HG03196 (cell line): ENCODE measurements around the gene RUNX1.

Source experiments
- ATAC-seq: cut with Tn5 transposase; IDR thresholded peaks from one replicate; pipeline ENCODE4 v1.9.1; 2021; ENCODE audit not compliant: unreplicated experiment

RUNX1 gene

GRCh38 chr21:35017256-35017655 lies 31.8 kb downstream of the RUNX1 start:
- ATAC-seq, result no peak

- ATAC-seq, result no peak
These were observed 32.4 kb downstream of the RUNX1 start for GRCh38 chr21:35016517-35017188.

DNA sequence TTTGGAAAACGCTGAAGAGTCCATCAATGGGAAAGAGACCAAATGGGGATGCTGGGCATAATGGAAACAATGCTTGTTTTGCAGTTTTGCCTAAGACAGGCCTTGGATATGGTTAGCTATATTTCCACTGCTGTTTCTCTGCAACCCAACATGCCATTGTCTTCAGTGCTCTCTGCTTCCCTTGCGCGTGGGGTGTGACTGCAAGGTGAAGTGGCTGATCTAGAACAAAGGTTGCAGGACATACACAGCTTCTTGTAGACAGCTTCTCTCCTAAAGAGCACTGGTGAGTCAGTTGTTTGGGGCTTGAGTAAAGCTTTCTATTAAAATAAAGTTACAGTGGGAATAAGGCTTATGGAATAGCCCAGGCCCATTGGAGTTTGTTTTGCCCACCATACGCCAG lies 33.0 kb downstream of the RUNX1 start:
- ATAC-seq, result no peak

DNA sequence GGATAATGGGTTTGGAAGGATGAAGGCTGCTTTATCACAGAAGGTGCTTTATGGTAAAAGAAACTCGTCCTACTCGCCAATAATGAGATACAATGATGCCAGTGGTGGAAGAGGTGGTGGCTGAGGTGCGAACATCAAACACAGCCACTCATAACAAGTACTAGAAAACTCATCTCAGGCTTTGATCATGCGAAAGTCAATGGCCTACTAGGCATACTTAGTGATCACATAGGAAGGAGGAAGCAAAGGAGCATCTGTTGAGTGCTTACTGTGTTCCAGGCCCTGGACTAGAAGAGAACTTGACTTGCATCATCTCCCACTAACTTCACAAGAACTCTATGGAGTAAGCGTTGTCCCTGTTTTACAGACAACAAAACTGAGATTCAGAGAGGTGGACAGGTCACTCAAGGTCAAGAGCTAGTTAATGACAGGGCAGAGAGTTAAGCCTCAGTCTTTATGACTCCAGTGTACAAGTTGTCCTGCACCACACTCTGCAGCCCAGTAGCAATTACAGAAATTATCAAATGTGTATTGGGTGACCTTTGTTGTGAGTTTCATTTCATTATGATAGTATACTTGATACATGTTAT lies 33.6 kb downstream of the RUNX1 start:
- ATAC-seq, result no peak

GRCh38 chr21:35014302-35015041 lies 34.6 kb downstream of the RUNX1 start:
- ATAC-seq, result no peak

DNA sequence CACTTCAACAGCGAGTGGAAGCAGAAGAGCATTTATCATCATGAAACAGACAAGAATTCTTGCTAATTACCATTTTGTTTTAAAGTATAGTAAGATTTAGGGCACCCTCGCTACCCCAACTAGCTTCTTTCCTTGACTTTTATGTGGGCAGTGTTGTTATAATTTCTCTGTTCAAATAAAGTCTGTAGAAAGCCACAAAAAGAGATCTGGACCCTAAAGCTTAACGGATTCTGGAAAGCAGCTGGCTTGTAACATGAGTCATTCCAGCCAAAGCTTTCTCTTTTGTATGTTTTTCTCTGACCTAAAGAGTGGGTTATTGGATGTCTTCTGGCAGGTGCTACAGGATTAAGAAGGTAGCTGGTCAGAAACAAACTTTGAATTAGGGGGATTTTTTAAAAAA lies 37.4 kb downstream of the RUNX1 start:
- no peak for ATAC-seq

DNA sequence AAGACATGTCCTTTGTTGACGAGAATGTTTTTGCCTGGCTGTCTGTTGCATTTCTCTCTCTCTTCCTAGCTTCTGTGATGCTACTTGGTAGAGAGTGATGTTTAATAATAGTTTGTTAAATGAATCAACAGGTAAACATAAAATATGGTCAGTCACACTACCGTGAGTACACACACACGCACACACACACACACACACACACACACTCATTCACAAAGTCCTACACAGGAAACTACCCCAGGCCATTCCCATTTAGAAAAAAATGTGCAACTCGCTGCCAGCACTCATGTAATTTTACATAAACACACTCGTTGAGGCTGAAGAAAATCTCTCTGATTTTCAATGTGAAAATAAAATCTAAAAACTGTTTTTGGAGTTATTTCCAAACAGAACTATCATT lies 38.7 kb downstream of the RUNX1 start:
- no peak for ATAC-seq

DNA sequence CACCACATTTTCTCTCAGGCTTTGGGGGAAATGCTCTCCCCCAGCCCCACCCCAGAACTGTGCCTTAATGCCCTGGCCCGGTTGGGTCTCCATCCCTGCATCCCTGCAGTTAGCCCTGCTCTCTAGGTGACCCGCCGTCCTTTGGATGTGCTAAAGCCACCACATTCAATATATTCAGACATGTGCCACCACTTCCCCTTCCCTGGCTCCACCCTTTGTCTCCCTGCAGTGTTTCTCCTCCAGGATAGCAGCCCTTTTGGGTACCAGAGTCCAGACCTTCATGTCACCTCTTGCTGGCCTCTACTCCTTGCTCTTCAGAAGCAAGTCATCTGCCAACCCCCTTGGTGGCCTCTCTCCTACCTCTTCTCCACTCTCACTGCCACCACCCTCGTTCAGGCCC lies 41.8 kb downstream of the RUNX1 start:
- ATAC-seq, result no peak

GRCh38 chr21:35006771-35007170 lies 42.3 kb downstream of the RUNX1 start:
- no peak for ATAC-seq

DNA sequence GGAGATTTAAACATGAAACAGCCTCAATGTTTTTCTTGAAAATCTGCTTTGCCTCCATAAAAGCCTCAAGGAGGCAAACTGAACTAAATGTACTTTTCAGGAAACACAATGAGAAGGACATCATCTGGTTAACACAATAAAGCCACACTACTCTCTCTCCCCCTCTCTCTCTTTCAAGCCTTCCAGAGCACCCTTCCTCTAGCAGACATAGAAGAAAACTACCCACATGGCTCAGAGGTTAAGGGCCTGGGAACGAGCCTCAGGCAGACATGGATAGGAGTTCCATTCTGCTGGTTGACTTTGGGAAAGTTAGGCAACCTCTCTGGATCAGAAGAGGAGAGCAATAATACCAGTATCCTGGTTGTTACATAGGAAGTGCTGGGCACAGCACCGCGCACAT lies 42.9 kb downstream of the RUNX1 start:
- no peak for ATAC-seq

- ATAC-seq, result no peak
These were observed 43.4 kb downstream of the RUNX1 start for GRCh38 chr21:35005560-35006224.

- no peak for ATAC-seq
These were observed 44.0 kb downstream of the RUNX1 start for GRCh38 chr21:35005077-35005476.

- ATAC-seq, result no peak
These were observed 44.8 kb downstream of the RUNX1 start for GRCh38 chr21:35004314-35004713.

DNA sequence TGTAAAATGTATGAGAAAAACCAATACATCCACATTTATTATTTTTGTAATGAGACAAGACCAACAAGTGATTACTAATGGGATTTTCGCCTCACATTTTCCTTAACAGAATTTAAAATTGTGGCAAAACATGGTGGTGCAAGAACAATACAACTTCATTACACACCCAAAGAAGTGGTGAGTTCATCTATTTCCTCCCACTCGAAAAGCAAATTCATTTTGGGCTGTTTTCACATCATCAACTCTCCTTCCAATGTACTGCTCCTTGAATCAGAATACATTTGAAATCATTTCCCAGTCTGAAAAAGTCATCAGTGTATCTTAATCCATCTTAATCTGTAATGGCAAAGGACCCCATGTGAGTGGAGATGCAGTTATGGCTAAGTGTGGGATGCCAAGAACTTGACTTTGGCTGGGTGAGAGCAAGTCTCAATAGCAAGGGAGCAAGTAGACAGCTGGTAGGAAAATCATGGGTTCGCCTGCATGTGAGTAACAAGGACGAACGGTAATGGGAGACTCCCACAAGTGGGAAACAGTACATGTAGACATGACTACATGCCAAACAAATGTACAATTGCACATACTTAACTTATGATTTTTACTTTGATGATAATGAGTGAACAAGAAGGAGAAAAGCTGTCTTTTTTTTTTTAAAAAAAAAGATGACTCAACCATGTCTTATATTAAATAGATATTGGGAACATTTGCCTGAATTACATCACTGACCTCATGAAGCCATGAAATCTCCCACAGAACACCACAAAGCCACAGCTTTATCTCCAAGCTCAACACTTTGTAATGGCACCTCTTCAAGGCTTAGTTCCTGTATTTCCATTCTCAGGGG lies 46.0 kb downstream of the RUNX1 start:
- ATAC-seq, result no peak

DNA sequence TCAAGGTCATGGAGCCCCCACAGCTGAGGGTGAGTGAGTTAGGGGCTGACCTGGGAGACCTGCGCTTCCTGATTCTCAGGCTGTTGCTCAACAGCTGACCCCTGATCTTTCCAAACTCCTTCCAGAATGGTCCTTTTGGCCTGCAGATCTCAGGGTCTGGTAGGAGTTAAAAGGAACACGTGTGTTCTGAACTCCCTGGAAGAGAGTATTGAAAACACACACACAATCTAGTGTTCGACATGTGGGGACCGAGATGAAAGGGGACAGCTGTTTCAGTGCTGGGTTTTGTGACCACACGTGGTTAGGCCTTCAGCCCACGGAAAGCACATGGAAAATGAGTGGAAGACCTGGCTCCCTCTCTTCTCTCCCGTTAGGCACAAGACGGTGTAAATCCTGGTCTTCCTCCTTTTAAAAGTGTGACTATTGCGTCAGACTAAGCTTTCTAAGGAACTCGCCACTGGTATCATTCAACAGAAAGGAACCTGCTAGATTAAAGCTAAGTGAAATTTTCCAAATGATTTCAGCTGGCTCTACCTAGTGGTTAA lies 49.6 kb downstream of the RUNX1 start:
- ATAC-seq, result no peak

DNA sequence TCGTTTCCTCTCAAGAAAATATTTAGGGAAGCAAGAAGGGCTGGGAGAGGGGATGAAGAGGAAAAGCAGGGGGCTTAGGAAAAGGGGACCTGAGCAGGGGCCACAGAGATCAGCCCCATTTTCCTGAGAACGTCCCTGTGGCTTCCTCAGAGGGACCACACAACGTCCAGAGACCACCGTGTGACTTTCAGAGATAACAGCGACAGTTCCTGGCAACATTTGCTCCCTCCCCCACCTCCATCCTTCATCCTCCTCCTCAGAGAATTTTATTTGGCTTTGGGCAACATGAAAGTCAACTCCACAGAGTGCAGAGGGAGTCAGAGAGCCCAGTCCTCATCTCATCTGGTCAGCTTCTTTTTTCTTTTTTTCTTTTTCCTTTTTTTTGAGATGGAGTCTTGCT lies 50.9 kb downstream of the RUNX1 start:
- ATAC-seq, result no peak

- no peak for ATAC-seq
These were observed 51.8 kb downstream of the RUNX1 start for GRCh38 chr21:34997294-34997693.

DNA sequence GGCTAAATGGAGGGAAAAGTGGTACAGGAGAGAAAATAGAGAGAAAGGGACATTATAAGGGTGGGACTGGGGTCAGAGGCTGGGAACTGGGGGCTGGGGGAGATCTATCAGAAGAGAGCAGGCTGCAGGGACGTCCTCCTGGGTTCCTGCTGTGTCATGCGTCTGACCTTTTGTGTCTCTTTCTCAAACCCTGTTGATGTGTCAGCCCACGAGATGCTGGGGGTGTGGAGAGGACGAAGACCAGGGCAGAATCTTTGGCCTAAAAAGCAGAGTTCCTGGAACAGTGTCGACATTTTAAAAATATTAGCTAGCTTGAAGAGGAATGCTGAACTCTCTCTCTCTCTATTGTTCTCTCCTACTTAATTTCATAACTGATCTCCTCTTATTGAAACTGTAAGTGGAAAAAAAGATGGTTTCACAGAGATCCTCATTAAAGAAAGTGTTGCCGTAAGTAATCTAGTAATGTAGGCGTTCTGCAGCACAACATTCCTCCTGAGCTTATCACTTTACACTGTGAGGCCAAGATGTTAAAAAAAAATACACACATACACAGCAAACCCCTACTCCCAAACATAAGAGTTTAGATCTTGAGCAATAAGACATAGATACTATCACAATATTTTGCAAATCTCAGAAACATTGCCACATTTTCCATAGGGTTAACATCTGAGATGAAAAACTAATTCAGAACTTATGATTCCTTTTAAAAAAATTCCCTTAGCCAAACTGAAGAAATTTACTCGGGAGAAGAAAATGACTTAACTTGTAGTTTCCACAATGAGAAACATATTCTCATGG lies 52.6 kb downstream of the RUNX1 start:
- no peak for ATAC-seq

- no peak for ATAC-seq
These were observed 53.2 kb downstream of the RUNX1 start for GRCh38 chr21:34995979-34996303.
